Measurements from ENCODE around the gene CNTNAP5. TPM values are rescaled to one million over a fixed set of nuclear protein-coding genes. Genes with fewer than 3 reads are reported as not detected.

Gene CNTNAP5
- total and polyA plus RNA-seq, 2 experiments from 2014 or later: 0.28 TPM; not detected in 1

DNA sequence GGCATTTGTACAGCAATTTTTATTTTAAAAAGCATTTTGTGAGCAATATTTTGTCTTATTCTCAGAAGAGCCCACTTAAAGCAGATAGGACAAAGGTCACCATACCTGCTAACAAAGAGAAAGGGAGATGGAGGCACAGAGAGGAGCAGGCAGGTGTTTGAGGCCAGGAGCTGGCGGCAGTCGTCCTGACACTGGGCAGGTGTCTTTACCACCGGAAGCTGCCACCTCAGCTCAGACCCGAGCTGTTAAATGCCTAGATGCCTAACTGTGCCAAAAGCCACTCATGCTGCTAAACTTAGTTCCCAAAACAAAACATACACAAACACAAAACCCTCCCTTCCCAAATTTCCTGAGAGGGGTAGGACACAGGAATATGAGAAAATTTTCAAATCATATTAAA is 120.9 kb downstream of the CNTNAP5 start:
- H3K27me3 ChIP-seq: no peaks in the 10 kb centered on the region
- 86% methylated on average over 4 of the region's 4 CpGs for WGBS (ENCODE audit: low lambda C conversion rate, missing lambda C conversion rate)
- H3K79me2 ChIP-seq: no peaks in the 10 kb centered on the region
- H3K36me3 ChIP-seq (replicated peaks; ENCODE audit: insufficient read depth, low read depth): no peaks in the 10 kb centered on the region
- DNase-seq (ENCODE audit: low spot score): no peak
- no peaks in the 10 kb centered on the region for H4K20me1 ChIP-seq (ENCODE audit: insufficient read depth, poor library complexity, severe bottlenecking)
- TF ChIP-seq EZH2 (IDR thresholded peaks at IDR 0.05; ENCODE audit: borderline replicate concordance) (no peak), EZH2phosphoT487 (IDR thresholded peaks at IDR 0.05; ENCODE audit: low read depth, severe bottlenecking, unreplicated experiment) (no peak)
- TF ChIP-seq, protein P1, sequence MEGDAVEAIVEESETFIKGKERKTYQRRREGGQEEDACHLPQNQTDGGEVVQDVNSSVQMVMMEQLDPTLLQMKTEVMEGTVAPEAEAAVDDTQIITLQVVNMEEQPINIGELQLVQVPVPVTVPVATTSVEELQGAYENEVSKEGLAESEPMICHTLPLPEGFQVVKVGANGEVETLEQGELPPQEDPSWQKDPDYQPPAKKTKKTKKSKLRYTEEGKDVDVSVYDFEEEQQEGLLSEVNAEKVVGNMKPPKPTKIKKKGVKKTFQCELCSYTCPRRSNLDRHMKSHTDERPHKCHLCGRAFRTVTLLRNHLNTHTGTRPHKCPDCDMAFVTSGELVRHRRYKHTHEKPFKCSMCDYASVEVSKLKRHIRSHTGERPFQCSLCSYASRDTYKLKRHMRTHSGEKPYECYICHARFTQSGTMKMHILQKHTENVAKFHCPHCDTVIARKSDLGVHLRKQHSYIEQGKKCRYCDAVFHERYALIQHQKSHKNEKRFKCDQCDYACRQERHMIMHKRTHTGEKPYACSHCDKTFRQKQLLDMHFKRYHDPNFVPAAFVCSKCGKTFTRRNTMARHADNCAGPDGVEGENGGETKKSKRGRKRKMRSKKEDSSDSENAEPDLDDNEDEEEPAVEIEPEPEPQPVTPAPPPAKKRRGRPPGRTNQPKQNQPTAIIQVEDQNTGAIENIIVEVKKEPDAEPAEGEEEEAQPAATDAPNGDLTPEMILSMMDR (IDR thresholded peaks at IDR 0.05; ENCODE audit: poor library complexity): no peak
- H3K9me3 ChIP-seq (ENCODE audit: low read depth): no peaks in the 10 kb centered on the region
- H3K4me2 ChIP-seq: no peak overlapping the region
- no peaks in the 10 kb centered on the region for H3K9me2 ChIP-seq (replicated peaks; ENCODE audit: insufficient read depth)
- no peak overlapping the region for H2AFZ ChIP-seq
- H3K4me1 ChIP-seq (ENCODE audit: insufficient read depth): no peaks in the 10 kb centered on the region
- no peak overlapping the region for H3K27ac ChIP-seq
- no peak overlapping the region for H3K4me3 ChIP-seq

GRCh38 chr2:124147552-124147951 is 122.5 kb downstream of the CNTNAP5 start:
- Histone ChIP-seq H3K9me3 (ENCODE audit: low read depth) (no peaks in the 10 kb centered on the region), H3K27me3 (no peaks in the 10 kb centered on the region), H4K20me1 (ENCODE audit: insufficient read depth, poor library complexity, severe bottlenecking) (no peaks in the 10 kb centered on the region), H3K4me2 (no peak overlapping the region), H3K27ac (no peak overlapping the region), H3K79me2 (no peaks in the 10 kb centered on the region), H3K4me1 (ENCODE audit: insufficient read depth) (no peaks in the 10 kb centered on the region), H3K4me3 (no peak overlapping the region), H2AFZ (no peak overlapping the region), H3K36me3 (replicated peaks; ENCODE audit: insufficient read depth, low read depth) (no peaks in the 10 kb centered on the region), H3K9me2 (replicated peaks; ENCODE audit: insufficient read depth) (no peaks in the 10 kb centered on the region)
- WGBS (ENCODE audit: low lambda C conversion rate, missing lambda C conversion rate): 84% methylated on average over 9 of the region's 9 CpGs
- DNase-seq (ENCODE audit: low spot score): no peak
- TF ChIP-seq, protein P1 (IDR thresholded peaks at IDR 0.05; ENCODE audit: poor library complexity): no peak
- TF ChIP-seq EZH2 (IDR thresholded peaks at IDR 0.05; ENCODE audit: borderline replicate concordance) (no peak), EZH2phosphoT487 (IDR thresholded peaks at IDR 0.05; ENCODE audit: low read depth, severe bottlenecking, unreplicated experiment) (no peak)

DNA sequence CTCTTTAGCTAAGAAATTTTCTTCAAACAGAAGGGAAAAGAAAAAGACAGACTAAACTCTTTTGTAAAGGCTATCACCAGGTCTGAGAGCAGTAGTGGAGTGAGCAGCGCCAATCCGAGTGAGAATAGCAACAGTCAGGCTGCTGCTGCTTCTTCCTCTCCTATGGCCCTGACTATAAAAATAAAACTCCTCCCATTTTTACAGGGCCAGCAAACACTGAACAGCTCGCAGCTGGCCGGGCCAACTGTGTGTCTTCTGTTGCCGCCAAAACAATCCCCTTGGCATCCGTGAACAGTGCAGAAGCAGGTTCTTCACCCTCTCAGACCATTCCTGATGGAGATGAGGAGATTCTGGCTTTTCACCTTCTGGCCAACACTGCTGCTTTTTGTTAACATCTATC is 124.5 kb downstream of the CNTNAP5 start:
- WGBS (ENCODE audit: low lambda C conversion rate, missing lambda C conversion rate): 64% methylated on average over 6 of the region's 6 CpGs
- Histone ChIP-seq H3K27ac (no peak overlapping the region), H3K9me3 (ENCODE audit: low read depth) (no peaks in the 10 kb centered on the region), H3K4me3 (no peak overlapping the region), H3K9me2 (replicated peaks; ENCODE audit: insufficient read depth) (no peaks in the 10 kb centered on the region), H3K27me3 (no peaks in the 10 kb centered on the region), H3K79me2 (no peaks in the 10 kb centered on the region), H4K20me1 (ENCODE audit: insufficient read depth, poor library complexity, severe bottlenecking) (no peaks in the 10 kb centered on the region), H3K4me1 (ENCODE audit: insufficient read depth) (no peaks in the 10 kb centered on the region), H3K4me2 (no peak overlapping the region), H2AFZ (no peak overlapping the region), H3K36me3 (replicated peaks; ENCODE audit: insufficient read depth, low read depth) (no peaks in the 10 kb centered on the region)
- TF ChIP-seq, protein P1 (IDR thresholded peaks at IDR 0.05; ENCODE audit: poor library complexity): no peak
- TF ChIP-seq EZH2 (IDR thresholded peaks at IDR 0.05; ENCODE audit: borderline replicate concordance): no peak
- no peak for TF ChIP-seq EZH2phosphoT487 (IDR thresholded peaks at IDR 0.05; ENCODE audit: low read depth, severe bottlenecking, unreplicated experiment)
- peak; percentile 13 for DNase-seq (ENCODE audit: low spot score)

- no peak overlapping the region for H3K4me2 ChIP-seq
- no peaks in the 10 kb centered on the region for H3K27me3 ChIP-seq
- no peaks in the 10 kb centered on the region for H3K36me3 ChIP-seq (replicated peaks; ENCODE audit: insufficient read depth, low read depth)
- H3K79me2 ChIP-seq: no peaks in the 10 kb centered on the region
- WGBS (ENCODE audit: low lambda C conversion rate, missing lambda C conversion rate): 87% methylated on average over 4 of the region's 4 CpGs
- no peak overlapping the region for H3K4me3 ChIP-seq
- no peaks in the 10 kb centered on the region for H3K9me2 ChIP-seq (replicated peaks; ENCODE audit: insufficient read depth)
- TF ChIP-seq, protein P1 (IDR thresholded peaks at IDR 0.05; ENCODE audit: poor library complexity): no peak
- TF ChIP-seq EZH2phosphoT487 (IDR thresholded peaks at IDR 0.05; ENCODE audit: low read depth, severe bottlenecking, unreplicated experiment) (no peak), EZH2 (IDR thresholded peaks at IDR 0.05; ENCODE audit: borderline replicate concordance) (no peak)
- H3K9me3 ChIP-seq (ENCODE audit: low read depth): no peaks in the 10 kb centered on the region
- no peaks in the 10 kb centered on the region for H3K4me1 ChIP-seq (ENCODE audit: insufficient read depth)
- no peak for DNase-seq (ENCODE audit: low spot score)
- no peak overlapping the region for H2AFZ ChIP-seq
- no peaks in the 10 kb centered on the region for H4K20me1 ChIP-seq (ENCODE audit: insufficient read depth, poor library complexity, severe bottlenecking)
- no peak overlapping the region for H3K27ac ChIP-seq
These were observed 126.6 kb downstream of the CNTNAP5 start for GRCh38 chr2:124151691-124152090.
